GM12878 (cell line): ENCODE results near the gene SLC39A11. TPM values are rescaled to one million over a fixed set of nuclear protein-coding genes. Genes with fewer than 3 reads are reported as not detected.

Experiments
- ATAC-seq: fragments of 200-7000 bp; cut with Tn5 transposase; 3 replicates; pipeline ENCODE4 v1.9.1; 2020; ENCODE audit warnings: mild to moderate bottlenecking, moderate library complexity
- BruUV-seq: library from RNA; stranded (reverse); fragments of 400-500 nt; replicated peaks from 2 replicates; lab custom pipeline; 2021; lab: Mats Ljungman, UMichigan
- CTCF ChIA-PET: fragments of 300-600 bp; sonication (Branson Sonifier 250); formaldehyde crosslinking; extraction: SDS; loops from one replicate; lab custom pipeline; 2021; ENCODE audit warnings: inconsistent platforms; lab: Yijun Ruan, JAX
- POLR2A ChIA-PET: fragments of 350-600 bp; formaldehyde crosslinking; extraction: SDS; loops from one replicate; lab custom pipeline; 2021; ENCODE audit warnings: inconsistent platforms; lab: Charles Lee
- RAD21 ChIA-PET: fragments of 300-600 bp; sonication (Branson Sonifier 250); formaldehyde crosslinking; loops from one replicate; lab custom pipeline; 2023; ENCODE audit warnings: antibody characterized with exemption; ENCODE audit not compliant: unreplicated experiment; lab: Charles Lee
- SMC1A ChIA-PET: fragments of 300-600 bp; sonication (Branson Sonifier 250); formaldehyde crosslinking; loops from one replicate; lab custom pipeline; 2023; ENCODE audit not compliant: unreplicated experiment, uncharacterized antibody; lab: Charles Lee
- DNase-seq: peaks from one replicate; pipeline ENCODE4 v3.0.0-alpha.2; 2011; ENCODE audit warnings: low read depth, low spot score
- FAIRE-seq: peaks from 3 replicates; lab custom pipeline; 2011; peaks lifted over from hg19 to GRCh38; lab: Jason Lieb, UNC
- H2AFZ ChIP-seq: 2 replicates; pipeline ENCODE4 v1.6.0; 2011; ENCODE audit warnings: low read depth, low read length, control low read depth; ENCODE audit not compliant: control insufficient read depth
- H3K27ac ChIP-seq: 2 replicates; pipeline ENCODE4 v1.5.1; 2011; ENCODE audit warnings: control low read depth; ENCODE audit not compliant: control insufficient read depth, insufficient read depth
- H3K27me3 ChIP-seq, 2 experiments: replicated peaks in 1 of 2; 2 replicates each; pipeline versions ENCODE4 v1.6.0 to v1.6.1; 2011; ENCODE audit warnings: low read length in 1 of 2; ENCODE audit not compliant: control insufficient read depth in 2 of 2, insufficient read depth in 2 of 2
- H3K36me3 ChIP-seq, 2 experiments: 2 replicates each; pipeline ENCODE4 v1.5.1; 2011; ENCODE audit warnings: low read length in 1 of 2; ENCODE audit not compliant: control insufficient read depth in 2 of 2, insufficient read depth in 2 of 2
- H3K4me1 ChIP-seq: 2 replicates; pipeline ENCODE4 v1.6.1; 2011; ENCODE audit warnings: mild to moderate bottlenecking, low read length, moderate library complexity, mixed read lengths; ENCODE audit not compliant: control insufficient read depth, insufficient read depth
- H3K4me2 ChIP-seq: 2 replicates; pipeline ENCODE4 v1.6.0; 2011; ENCODE audit warnings: control low read depth; ENCODE audit not compliant: control insufficient read depth, insufficient read depth
- H3K4me3 ChIP-seq: fragments of 200-600 bp; sonication (generic); 2 replicates; pipeline ENCODE4 v1.5.1; 2016
- H3K79me2 ChIP-seq: 2 replicates; pipeline ENCODE4 v1.6.0; 2011; ENCODE audit warnings: low read length; ENCODE audit not compliant: control insufficient read depth, insufficient read depth
- H3K9ac ChIP-seq: 2 replicates; pipeline ENCODE4 v1.8.0; 2011; ENCODE audit warnings: low read length, control low read depth, mixed read lengths; ENCODE audit not compliant: control insufficient read depth, insufficient read depth
- H3K9me3 ChIP-seq: replicated peaks from 3 replicates; pipeline ENCODE4 v1.5.1; 2011; ENCODE audit warnings: mild to moderate bottlenecking, low read length; ENCODE audit not compliant: control insufficient read depth, insufficient read depth
- H4K20me1 ChIP-seq: 2 replicates; pipeline ENCODE4 v1.6.0; 2011; ENCODE audit not compliant: control insufficient read depth, insufficient read depth
- KDM1A ChIP-seq: fragments of 200-600 bp; sonication (generic); IDR thresholded peaks from 2 replicates; pipeline ENCODE4 v1.6.1; 2016; ENCODE audit warnings: borderline replicate concordance
- MXI1 ChIP-seq: fragments of 150-350 bp; IDR thresholded peaks from 2 replicates; pipeline ENCODE4 v1.6.1; 2011; ENCODE audit warnings: low read depth, mild to moderate bottlenecking, inconsistent platforms, low read length, improper control_type of control experiment
- NFXL1 ChIP-seq: fragments of 450-650 bp; IDR thresholded peaks from 2 replicates; pipeline ENCODE4 v1.6.1; 2017; ENCODE audit warnings: antibody characterized with exemption, mild to moderate bottlenecking, borderline replicate concordance
- POU2F2 ChIP-seq: IDR thresholded peaks from 3 replicates; pipeline ENCODE4 v1.6.1; 2011; ENCODE audit warnings: low read depth, mild to moderate bottlenecking, low read length, borderline replicate concordance
- SRF ChIP-seq, 2 experiments: IDR thresholded peaks; 2 replicates each; pipeline ENCODE4 v1.6.1; 2011; ENCODE audit warnings: low read depth in 2 of 2, low read length in 2 of 2, mild to moderate bottlenecking in 1 of 2, moderate library complexity in 1 of 2
- TCF7 ChIP-seq: IDR thresholded peaks from 2 replicates; pipeline ENCODE4 v1.6.1; 2014; ENCODE audit warnings: antibody characterized with exemption, borderline replicate concordance
- ZZZ3 ChIP-seq: IDR thresholded peaks from 2 replicates; pipeline ENCODE4 v1.6.1; 2011; ENCODE audit warnings: low read depth; ENCODE audit not compliant: control insufficient read depth, insufficient read length
- whole genome bisulfite sequencing: methylation state at CpG from one replicate; pipeline ENCODE4 v1.1.6; 2016; ENCODE audit warnings: low lambda C conversion rate; ENCODE audit not compliant: insufficient replicate concordance, insufficient coverage; ENCODE audit errors: missing lambda C conversion rate; 5-methylcytosine and 5-hydroxymethylcytosine counted together
- in situ Hi-C: fragments of 300-500 bp; cut with MboI; formaldehyde crosslinking; loops from 9 replicates; pipeline ENCODE4 v1.14.3; 2018; ENCODE audit warnings: mixed read lengths
- intact Hi-C: fragments of 100-400 bp; cut with micrococcal nuclease; formaldehyde crosslinking; loops from one replicate; pipeline ENCODE4 v1.14.2; 2022; ENCODE audit not compliant: unreplicated experiment
- polyA plus RNA-seq, 11 experiments: library from polyadenylated mRNA; depleted of rRNA in 4 of 11; unstranded in 6 of 11; stranded (reverse) in 5 of 11; fragments of >200 nt; fragmentation: Nextera tagmentation in 4 of 11; fragmentation: Illumina TruSeq in 1 of 11; extraction: Ambion mirVana in 4 of 11; extraction: Trizol in 1 of 11; gene quantifications; 1 replicate in 1 of 11; 2 replicates in 10 of 11; pipeline versions ENCODE4 v1.2.1 to v1.2.3, GENCODE V29; 2011 to 2016; ENCODE audit warnings: inconsistent platforms in 2 of 11, missing spikeins in 2 of 11, low read depth in 1 of 11
- total RNA-seq, 4 experiments: library from RNA; depleted of rRNA in 3 of 4; stranded (reverse); fragments of >200 nt in 3 of 4; fragmentation: Illumina TruSeq in 1 of 4; extraction: Trizol in 1 of 4; gene quantifications; 2 replicates each; pipeline versions ENCODE4 v1.2.1 to v1.2.3, GENCODE V29; 2013 to 2021
- TF ChIP-seq, protein P1 (sequence below): fragments of 450-650 bp; IDR thresholded peaks from 2 replicates; pipeline ENCODE4 v1.6.1; 2018; ENCODE audit warnings: borderline replicate concordance, mild to moderate bottlenecking; ENCODE audit not compliant: partially characterized antibody
- TF ChIP-seq, protein P2 (sequence below): fragments of 450-650 bp; IDR thresholded peaks from 2 replicates; pipeline ENCODE4 v1.6.1; 2017; ENCODE audit warnings: mild to moderate bottlenecking, low read depth, inconsistent platforms; ENCODE audit not compliant: poor library complexity, severe bottlenecking

SLC39A11 gene
- total and polyA plus RNA-seq, 10 of the 15 experiments (the other 5 are each of a cell fraction or from before 2014, with no cell fraction given) = 8.6 to 23.8 (median 14.0) TPM

DNA sequence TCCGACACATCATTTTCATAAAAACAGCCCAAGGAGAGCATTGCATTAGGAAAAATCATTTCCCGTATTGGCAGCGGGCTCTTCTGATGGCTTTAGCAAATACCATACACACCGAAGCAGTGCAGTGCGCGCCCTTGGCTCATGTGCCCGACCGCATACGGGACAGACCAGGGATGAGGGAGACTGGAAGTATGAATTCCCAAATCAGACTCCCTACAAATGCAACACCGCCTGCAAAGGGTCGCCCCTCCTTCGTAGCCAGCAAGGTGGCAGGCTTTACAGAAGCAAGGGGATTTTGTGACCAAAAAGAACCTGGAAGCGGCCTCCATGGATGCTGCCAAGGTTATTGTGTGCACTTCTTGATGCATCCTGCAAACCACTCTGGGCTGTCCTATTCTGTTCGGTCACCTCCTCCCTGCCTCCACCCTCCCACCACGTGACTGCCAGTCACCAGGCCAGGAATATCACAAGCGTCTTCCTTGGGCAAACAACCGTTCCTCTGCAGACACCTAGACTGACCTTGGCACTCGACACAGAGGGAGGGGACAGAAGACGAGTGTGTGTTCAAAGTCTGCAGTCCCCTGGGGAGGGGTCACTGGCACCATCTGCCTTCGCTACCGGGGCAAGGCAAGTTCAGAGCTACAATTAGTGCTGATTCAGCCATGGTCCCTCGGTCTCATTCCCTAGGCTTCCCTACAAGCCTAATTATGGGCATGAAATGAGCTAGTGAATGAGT is 460.4 kb downstream of the SLC39A11 start:
- SMC1A ChIA-PET = interaction anchor here (0.6 to 1.2 kb wide), 2 partner anchors 92 to 399 kb away, joined by 3 read pairs; no protein-coding TSS in a partner anchor
- no peak overlapping the region for H3K4me3 ChIP-seq
- ATAC-seq (no peak), FAIRE-seq (no peak), DNase-seq (no peak)
- H3K27ac ChIP-seq = no peak overlapping the region
- WGBS = 69% methylated on average over 22 of the region's 22 CpGs
- no peaks in the 10 kb centered on the region for H4K20me1 ChIP-seq
- intact Hi-C loops (no loop called here), in situ Hi-C loops (no loop called here)
- CTCF ChIA-PET = no interaction called here
- no peaks in the 10 kb centered on the region for H3K9me3 ChIP-seq
- H3K4me1 ChIP-seq = no peaks in the 10 kb centered on the region
- H3K27me3 ChIP-seq = no peaks in the 10 kb centered on the region
- no peaks in the 10 kb centered on the region for H3K79me2 ChIP-seq
- POLR2A ChIA-PET = no interaction called here
- no TSS peak for BruUV-seq
- H3K4me2 ChIP-seq = no peak overlapping the region
- H3K36me3 ChIP-seq = no peaks in the 10 kb centered on the region
- no peak overlapping the region for H3K9ac ChIP-seq
- RAD21 ChIA-PET = no interaction called here
- no peak overlapping the region for H2AFZ ChIP-seq
- no peak for TF ChIP-seq MXI1
- TF ChIP-seq TCF7 = no peak
- no peak for TF ChIP-seq ZZZ3
- no peak for TF ChIP-seq NFXL1
- no peak for TF ChIP-seq KDM1A
- no peak for TF ChIP-seq SRF (IDR thresholded peaks at IDR 0.05; ENCODE audit: low read depth in 2 of 2, low read length in 2 of 2)
- TF ChIP-seq, protein P1, sequence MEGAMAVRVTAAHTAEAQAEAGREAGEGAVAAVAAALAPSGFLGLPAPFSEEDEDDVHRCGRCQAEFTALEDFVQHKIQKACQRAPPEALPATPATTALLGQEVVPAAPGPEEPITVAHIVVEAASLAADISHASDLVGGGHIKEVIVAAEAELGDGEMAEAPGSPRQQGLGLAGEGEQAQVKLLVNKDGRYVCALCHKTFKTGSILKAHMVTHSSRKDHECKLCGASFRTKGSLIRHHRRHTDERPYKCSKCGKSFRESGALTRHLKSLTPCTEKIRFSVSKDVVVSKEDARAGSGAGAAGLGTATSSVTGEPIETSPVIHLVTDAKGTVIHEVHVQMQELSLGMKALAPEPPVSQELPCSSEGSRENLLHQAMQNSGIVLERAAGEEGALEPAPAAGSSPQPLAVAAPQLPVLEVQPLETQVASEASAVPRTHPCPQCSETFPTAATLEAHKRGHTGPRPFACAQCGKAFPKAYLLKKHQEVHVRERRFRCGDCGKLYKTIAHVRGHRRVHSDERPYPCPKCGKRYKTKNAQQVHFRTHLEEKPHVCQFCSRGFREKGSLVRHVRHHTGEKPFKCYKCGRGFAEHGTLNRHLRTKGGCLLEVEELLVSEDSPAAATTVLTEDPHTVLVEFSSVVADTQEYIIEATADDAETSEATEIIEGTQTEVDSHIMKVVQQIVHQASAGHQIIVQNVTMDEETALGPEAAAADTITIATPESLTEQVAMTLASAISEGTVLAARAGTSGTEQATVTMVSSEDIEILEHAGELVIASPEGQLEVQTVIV = no peak
- TF ChIP-seq, protein P2, sequence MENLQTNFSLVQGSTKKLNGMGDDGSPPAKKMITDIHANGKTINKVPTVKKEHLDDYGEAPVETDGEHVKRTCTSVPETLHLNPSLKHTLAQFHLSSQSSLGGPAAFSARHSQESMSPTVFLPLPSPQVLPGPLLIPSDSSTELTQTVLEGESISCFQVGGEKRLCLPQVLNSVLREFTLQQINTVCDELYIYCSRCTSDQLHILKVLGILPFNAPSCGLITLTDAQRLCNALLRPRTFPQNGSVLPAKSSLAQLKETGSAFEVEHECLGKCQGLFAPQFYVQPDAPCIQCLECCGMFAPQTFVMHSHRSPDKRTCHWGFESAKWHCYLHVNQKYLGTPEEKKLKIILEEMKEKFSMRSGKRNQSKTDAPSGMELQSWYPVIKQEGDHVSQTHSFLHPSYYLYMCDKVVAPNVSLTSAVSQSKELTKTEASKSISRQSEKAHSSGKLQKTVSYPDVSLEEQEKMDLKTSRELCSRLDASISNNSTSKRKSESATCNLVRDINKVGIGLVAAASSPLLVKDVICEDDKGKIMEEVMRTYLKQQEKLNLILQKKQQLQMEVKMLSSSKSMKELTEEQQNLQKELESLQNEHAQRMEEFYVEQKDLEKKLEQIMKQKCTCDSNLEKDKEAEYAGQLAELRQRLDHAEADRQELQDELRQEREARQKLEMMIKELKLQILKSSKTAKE = no peak
- TF ChIP-seq POU2F2 = no peak
